HL-60 (cell line): ENCODE data around the gene TMEFF1.

Experiments used
- DNase-seq, 2 experiments: peaks; one replicate each; pipeline ENCODE4 v3.0.0-alpha.2; 2010 to 2020; ENCODE audit warnings: low read depth in 1 of 2, low spot score in 1 of 2
- H3K27ac ChIP-seq: fragments of 250-450 bp; sonication (Bioruptor Pico); replicated peaks from 2 replicates; pipeline ENCODE4 v1.5.1; 2020; ENCODE audit warnings: mild to moderate bottlenecking, moderate library complexity
- H3K27me3 ChIP-seq: fragments of 250-450 bp; sonication (Bioruptor Pico); 2 replicates; pipeline ENCODE4 v1.5.1; 2021; ENCODE audit warnings: mild to moderate bottlenecking, moderate library complexity; ENCODE audit not compliant: insufficient read depth, poor library complexity, severe bottlenecking
- H3K4me3 ChIP-seq: replicated peaks from 2 replicates; pipeline ENCODE4 v1.5.1; 2011; ENCODE audit warnings: mild to moderate bottlenecking, control low read depth, low read length; ENCODE audit not compliant: insufficient read depth
- GABPA ChIP-seq: IDR thresholded peaks from 2 replicates; pipeline ENCODE4 v1.6.1; 2012; ENCODE audit warnings: low read depth
- POLR2AphosphoS5 ChIP-seq: IDR thresholded peaks from 2 replicates; pipeline ENCODE4 v1.6.1; 2012; ENCODE audit warnings: low read depth
- SPI1 ChIP-seq: IDR thresholded peaks from 2 replicates; pipeline ENCODE4 v1.6.1; 2012; ENCODE audit warnings: low read depth, mild to moderate bottlenecking, borderline replicate concordance
- TF ChIP-seq, protein P1 (sequence below): IDR thresholded peaks from 2 replicates; pipeline ENCODE4 v1.6.1; 2012; ENCODE audit warnings: low read depth; ENCODE audit not compliant: insufficient replicate concordance
- TF ChIP-seq, protein P2 (sequence below): IDR thresholded peaks from one replicate; pipeline ENCODE4 v1.5.1; 2011; ENCODE audit warnings: low read length, control low read depth, inconsistent platforms; ENCODE audit not compliant: insufficient read depth

The TMEFF1 gene

DNA sequence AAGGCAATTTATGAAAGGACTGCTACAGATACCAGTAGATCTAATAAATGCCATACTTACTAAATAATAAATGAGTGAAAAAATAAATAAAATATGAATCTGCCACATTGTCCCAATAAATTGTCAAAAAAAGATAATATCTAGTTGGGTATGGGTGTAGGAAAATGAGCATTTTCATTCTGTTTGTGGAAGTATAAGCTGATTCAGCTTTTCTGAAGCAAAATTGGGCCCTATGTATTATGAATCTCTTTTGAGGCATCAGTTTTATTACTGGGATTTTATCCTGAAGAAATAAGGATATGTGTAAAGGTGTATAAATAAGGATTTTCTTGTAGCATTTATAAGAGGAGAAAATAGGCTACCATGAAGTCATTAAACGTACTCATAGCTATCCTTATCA lies 151.0 kb downstream of the TMEFF1 start:
- no peak for TF ChIP-seq GABPA
- TF ChIP-seq, protein P1, sequence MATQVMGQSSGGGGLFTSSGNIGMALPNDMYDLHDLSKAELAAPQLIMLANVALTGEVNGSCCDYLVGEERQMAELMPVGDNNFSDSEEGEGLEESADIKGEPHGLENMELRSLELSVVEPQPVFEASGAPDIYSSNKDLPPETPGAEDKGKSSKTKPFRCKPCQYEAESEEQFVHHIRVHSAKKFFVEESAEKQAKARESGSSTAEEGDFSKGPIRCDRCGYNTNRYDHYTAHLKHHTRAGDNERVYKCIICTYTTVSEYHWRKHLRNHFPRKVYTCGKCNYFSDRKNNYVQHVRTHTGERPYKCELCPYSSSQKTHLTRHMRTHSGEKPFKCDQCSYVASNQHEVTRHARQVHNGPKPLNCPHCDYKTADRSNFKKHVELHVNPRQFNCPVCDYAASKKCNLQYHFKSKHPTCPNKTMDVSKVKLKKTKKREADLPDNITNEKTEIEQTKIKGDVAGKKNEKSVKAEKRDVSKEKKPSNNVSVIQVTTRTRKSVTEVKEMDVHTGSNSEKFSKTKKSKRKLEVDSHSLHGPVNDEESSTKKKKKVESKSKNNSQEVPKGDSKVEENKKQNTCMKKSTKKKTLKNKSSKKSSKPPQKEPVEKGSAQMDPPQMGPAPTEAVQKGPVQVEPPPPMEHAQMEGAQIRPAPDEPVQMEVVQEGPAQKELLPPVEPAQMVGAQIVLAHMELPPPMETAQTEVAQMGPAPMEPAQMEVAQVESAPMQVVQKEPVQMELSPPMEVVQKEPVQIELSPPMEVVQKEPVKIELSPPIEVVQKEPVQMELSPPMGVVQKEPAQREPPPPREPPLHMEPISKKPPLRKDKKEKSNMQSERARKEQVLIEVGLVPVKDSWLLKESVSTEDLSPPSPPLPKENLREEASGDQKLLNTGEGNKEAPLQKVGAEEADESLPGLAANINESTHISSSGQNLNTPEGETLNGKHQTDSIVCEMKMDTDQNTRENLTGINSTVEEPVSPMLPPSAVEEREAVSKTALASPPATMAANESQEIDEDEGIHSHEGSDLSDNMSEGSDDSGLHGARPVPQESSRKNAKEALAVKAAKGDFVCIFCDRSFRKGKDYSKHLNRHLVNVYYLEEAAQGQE, result no peak
- TF ChIP-seq, protein P2, sequence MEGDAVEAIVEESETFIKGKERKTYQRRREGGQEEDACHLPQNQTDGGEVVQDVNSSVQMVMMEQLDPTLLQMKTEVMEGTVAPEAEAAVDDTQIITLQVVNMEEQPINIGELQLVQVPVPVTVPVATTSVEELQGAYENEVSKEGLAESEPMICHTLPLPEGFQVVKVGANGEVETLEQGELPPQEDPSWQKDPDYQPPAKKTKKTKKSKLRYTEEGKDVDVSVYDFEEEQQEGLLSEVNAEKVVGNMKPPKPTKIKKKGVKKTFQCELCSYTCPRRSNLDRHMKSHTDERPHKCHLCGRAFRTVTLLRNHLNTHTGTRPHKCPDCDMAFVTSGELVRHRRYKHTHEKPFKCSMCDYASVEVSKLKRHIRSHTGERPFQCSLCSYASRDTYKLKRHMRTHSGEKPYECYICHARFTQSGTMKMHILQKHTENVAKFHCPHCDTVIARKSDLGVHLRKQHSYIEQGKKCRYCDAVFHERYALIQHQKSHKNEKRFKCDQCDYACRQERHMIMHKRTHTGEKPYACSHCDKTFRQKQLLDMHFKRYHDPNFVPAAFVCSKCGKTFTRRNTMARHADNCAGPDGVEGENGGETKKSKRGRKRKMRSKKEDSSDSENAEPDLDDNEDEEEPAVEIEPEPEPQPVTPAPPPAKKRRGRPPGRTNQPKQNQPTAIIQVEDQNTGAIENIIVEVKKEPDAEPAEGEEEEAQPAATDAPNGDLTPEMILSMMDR, result no peak
- TF ChIP-seq SPI1, result no peak
- TF ChIP-seq POLR2AphosphoS5, result no peak
- DNase-seq, result no peak
- Histone ChIP-seq H3K4me3 (no peak overlapping the region), H3K27me3 (no peaks in the 10 kb centered on the region), H3K27ac (no peak overlapping the region)

DNA sequence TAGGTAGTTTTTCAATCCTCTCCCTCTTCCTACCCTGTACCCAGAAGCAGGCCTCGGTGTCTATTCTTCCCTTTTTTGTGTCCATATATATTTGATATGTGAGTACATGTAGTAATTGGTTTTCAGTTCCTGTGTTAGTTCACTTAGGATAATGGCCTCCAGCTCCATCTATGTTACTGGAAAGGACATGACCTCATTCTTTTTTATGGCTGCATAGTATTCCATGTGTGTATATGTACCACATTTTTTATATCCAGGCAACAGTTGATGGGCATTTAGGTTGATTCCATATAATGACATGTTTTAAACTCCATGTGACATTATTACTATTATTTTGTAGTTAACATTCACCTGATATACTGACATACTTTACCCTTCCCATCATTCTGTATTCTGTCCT lies 154.0 kb downstream of the TMEFF1 start:
- TF ChIP-seq, protein P2, result no peak
- TF ChIP-seq SPI1 (no peak), GABPA (no peak)
- Histone ChIP-seq H3K27me3 (no peaks in the 10 kb centered on the region), H3K4me3 (no peak overlapping the region), H3K27ac (no peak overlapping the region)
- no peak for DNase-seq
